Stimulated activated CD8-positive, alpha-beta memory T cell treated with anti-CD3 and anti-CD28 coated beads, Interleukin-4, amount 100 ng/mL, for 1 hour (primary cell): ENCODE results near the gene PDE4A.
"Not testable (repeated sequence)": the region's sequence is repeated elsewhere in the genome, so short reads cannot be mapped to it uniquely, and the experiment has no call there.

ENCODE experiments used
- DNase-seq, 2 donors: peaks; one replicate each; pipeline ENCODE4 v3.0.0-alpha.2; 2020; ENCODE audit warnings: low read depth in 2 of 2, low spot score in 1 of 2

The PDE4A gene

DNA sequence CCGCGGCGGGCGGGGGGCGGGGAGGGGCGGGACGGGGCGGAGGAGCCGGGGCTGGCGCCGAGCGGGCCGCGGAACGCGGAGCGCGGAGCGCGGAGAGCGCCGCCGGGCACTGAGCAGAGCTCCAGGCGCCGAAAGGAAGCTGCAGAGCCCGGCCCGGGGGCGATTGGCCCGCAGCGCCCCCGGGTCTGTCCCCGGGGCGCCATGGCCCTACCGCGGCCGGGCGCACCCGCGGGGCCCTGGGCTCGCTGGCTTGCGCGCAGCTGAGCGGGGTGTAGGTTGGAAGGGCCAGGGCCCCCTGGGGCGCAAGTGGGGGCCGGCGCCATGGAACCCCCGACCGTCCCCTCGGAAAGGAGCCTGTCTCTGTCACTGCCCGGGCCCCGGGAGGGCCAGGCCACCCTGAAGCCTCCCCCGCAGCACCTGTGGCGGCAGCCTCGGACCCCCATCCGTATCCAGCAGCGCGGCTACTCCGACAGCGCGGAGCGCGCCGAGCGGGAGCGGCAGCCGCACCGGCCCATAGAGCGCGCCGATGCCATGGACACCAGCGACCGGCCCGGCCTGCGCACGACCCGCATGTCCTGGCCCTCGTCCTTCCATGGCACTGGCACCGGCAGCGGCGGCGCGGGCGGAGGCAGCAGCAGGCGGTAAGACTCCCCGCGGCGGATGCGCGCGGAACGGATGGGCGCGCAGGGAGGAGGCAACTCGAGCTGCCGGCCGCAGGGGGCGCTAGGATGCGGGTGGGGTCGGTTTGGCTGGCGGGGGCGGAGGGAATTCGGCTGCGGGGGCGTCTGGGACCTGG is at the start of gene PDE4A:
Gene PDE4A, plus strand, starts transcription at position 95 of the 796 bp plus-strand sequence. Its CDS starts 227 bp downstream, at position 322.
- no peak for DNase-seq

DNA sequence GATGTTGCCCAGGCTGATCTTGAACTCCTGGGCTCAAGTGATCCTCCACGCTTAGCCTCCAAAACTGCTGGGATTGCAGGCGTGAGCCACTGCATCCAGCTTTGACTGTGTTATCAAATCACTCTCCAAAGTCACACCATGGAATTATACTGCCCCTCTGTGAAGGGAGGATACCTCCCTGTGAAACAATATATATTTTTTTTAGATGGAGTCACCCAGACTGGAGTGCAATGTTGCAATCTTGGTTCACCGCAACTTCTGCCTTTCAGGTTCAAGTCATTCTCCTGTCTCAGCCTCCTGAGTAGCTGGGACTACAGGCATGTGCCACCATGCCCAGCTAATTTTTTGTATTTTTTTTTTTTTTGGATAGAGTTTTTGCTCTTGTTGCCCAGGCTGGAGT is 47.6 kb upstream of the PDE4A start:
- no peak for DNase-seq

GRCh38 chr19:10374931-10375330 is 45.4 kb upstream of the PDE4A start:
- no peak for DNase-seq

- not testable (repeated sequence) for DNase-seq
Observed at GRCh38 chr19:10377140-10377640, 43.1 kb upstream of the PDE4A start.

DNA sequence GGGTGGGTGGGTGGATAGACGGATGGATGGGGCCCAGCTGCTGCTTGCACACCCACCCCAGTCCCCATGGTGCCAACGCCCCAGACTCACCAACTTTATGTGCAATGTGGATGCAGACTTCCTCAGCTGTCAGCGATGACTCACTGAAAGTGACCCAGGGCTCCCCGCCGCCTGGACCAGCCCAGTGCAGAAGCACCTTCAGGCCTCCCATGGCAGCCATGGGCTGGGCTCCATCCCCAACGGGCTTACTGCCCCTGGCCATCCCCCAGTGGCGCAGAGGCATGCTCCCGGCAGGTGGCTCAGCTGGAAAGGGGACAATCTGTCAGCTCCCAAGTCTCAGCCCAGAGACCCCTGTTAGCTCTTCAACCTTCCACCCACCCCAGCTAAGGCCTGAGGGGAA is 42.2 kb upstream of the PDE4A start:
- no peak for DNase-seq

DNA sequence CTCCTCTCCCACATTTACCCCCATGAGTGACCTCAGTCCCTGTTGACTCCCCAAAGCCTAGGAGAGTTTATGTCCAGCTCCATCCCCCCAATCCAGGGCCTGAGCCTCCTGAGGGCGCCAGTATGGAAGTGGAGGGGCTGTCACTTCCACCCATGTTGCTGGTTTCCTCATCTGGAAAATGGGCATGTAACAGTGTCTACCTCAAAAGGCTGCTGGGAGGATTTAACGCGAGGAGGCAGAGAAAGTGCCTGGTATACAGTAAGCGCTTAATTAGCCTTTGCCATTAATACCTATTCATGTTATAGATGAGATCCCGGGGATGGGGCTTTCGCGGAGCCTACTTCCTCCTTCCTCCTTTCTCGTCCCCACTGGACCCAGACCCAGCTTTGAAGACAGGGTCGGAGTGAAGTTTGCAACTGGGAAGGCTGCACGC is 40.4 kb upstream of the PDE4A start:
- no peak for DNase-seq

GRCh38 chr19:10380313-10381102 is 39.8 kb upstream of the PDE4A start, which contains the start of gene TYK2:
Gene TYK2 (minus strand): TSS chr19:10380572. CDS start chr19:10378406, 2,166 bp downstream.
- DNase-seq = peak; percentile 85 to 88

GRCh38 chr19:10383223-10383499 is 37.2 kb upstream of the PDE4A start:
- DNase-seq = not testable (repeated sequence)

DNA sequence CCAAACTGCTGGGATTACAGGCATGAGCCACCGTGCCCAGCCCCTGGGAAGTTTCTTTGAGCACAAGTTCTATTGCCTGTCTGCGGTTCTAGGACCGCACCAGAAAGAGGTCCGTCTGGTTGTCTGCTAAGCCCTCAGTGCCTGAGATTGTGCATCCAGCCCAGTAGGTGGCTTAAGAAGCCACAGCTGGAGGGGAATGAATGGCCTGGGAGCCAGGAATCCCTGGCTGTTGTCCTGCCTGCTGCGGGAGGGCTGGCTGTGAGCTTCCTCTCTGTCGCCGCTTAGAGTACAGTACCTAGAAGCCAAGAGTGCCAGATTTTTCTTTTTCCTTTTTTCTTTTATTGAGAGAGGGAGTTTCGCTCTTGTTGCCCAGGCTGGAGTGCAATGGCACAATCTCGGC is 35.8 kb upstream of the PDE4A start:
- no peak for DNase-seq

GRCh38 chr19:10388957-10389356 is 31.4 kb upstream of the PDE4A start:
- DNase-seq = peak; percentile 76 to 87

- DNase-seq = no peak
Observed at GRCh38 chr19:10389863-10390262, 30.5 kb upstream of the PDE4A start.

DNA sequence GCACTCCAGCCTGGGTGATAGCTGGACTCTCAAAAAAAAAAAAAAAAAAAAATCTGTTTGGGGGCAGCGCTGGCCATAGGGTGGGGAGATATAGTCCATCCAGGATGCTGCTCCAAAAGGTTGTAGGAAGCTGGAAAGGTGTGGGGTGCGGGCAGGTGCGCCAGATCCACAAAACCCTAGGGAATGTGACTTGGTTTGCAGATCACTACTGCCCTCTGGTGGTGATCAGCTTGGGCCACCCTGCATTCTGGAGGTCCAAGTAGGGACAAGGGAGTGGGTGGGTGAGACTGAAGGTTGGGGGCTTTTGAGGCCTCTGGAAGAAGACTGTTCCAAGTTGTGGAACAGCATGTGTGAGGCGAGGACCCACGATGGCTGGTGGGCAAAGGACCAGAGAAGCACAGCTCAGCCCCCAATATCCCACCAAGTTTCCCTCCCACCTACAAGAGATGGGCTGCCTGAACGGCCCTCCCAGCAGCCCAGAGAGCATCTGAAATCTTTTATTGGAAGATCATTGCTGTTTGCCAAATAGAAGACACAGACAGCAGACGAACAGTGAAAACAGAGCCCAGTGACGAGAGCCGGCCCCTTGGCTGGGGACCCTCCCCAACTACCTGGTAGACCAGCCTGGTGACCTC is 29.6 kb upstream of the PDE4A start:
- peak in 1 of 2 donors; percentile 38 for DNase-seq

DNA sequence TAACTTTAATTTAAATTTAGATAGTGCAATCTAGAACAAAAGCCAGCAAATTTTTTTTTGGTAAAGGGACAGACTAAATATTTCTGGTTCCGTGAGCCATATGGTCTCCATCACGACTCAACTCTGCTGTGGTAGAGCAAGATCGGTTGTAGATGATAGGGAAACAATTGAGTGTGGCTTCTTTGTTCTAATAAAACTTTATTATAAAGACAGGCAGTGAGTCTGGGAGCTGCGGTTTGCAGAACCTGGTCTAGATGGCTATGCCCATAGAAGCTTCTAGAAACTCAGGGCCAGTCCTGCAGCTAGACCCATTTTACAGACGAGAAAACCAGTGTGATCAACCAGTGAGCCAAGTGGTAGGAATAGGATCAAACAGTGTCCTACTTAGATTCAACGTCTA is 28.2 kb upstream of the PDE4A start:
- DNase-seq = no peak

- DNase-seq = no peak
Observed at GRCh38 chr19:10393137-10393536, 27.2 kb upstream of the PDE4A start.

DNA sequence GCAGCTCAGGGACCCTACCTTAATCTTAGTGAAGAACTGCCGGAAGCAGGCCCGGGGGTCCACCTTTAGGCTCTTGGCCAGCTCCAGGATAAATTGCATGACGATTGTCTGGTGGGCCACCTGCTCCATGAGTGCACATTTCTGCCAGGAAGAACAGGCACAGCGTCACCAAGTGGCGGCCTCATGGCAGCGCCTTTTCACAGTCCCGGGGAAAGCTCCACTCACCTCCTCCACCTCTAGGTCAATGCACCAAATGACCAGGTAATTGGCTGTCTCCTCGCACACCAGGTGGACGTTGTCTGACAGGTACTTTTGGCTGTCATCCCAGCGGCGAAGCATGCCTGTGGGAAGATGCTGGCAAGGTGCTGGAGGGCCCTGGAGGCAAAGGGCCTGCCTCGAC is 25.3 kb upstream of the PDE4A start:
- DNase-seq = no peak

DNA sequence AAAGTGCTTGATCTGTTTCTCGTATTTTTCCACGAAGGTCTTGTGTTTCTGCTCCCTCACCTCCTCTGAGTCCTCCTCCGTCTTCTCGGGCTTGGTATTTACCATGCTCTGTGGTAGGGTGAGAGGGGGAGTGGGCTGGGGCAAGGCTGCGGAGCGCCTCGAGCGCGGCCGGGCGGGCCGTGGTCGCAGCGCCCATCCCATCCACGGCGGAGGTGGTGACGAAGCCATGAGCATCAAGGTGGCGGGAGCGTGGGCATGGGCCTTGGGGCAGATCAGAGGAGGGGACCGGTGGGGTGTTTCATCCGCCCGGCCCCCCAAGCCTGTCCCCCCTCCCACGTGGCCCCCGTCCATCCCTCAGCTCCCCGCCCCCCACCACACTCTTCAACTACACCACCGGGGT is 24.9 kb upstream of the PDE4A start:
- no peak for DNase-seq

- DNase-seq = no peak
Observed at GRCh38 chr19:10395917-10396316, 24.4 kb upstream of the PDE4A start.

DNA sequence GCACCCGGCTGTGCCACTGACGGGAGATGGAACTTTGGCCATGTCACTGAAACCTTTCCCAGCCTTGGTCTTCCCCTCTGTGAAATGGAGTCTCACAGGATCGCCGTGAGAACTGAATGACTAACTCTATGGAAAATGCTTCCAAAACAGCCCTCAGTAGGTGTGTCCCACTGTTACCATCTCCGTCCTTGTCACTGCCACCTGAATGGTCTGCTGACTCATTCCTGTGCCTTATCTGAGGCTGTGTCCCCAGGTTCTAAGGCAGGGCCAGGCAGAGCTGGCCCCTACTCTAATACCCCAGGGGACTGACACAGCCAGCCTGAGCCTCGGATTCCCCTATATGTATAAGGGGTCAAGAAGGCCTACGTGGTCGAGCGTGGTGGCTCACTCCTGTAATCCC is 21.5 kb upstream of the PDE4A start:
- no peak for DNase-seq

DNA sequence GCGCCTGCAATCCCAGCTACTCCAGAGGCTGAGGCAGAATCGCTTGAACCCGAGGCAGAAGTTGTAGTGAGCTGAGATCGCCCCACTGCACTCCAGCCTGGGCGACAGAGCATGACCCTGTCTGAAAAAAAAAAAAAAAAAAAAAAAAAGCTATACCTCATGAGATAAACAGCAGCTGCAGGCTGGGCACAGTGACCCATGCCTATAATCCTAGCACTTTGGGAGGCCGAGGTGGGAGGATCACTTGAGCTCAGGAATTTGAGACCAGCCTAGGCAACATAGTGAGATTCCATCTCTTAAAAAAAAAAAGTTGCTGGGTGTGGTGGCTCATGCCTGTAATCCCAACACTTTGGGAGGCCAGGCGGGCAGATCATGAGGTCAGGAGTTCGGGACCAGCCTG is 21.0 kb upstream of the PDE4A start:
- DNase-seq = not testable (repeated sequence)

DNA sequence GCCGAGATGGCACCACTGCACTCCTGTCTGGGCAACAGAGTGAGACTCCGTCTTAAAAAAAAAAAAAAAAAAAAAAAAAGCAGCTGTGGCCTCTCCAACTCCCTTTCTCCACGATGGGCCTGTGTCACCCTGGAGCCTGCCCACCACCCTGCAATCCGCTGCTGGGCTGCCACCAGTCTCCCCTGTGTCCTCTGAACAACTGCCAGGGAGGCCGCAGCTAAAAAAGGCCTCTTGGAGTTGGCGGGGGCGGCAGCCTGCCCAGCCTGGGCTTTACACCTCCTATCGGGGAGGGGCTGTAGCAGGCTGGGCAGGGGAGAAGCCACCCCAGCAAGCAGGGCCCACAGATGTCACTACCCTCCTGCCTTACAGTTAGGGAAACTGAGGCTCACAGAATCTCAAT is 20.5 kb upstream of the PDE4A start:
- no peak for DNase-seq

- DNase-seq = no peak
Observed at GRCh38 chr19:10402441-10403038, 17.8 kb upstream of the PDE4A start.
